GM21526 (cell line): ENCODE results near the gene STARD10.

Experiments used
- ATAC-seq: cut with Tn5 transposase; IDR thresholded peaks from one replicate; pipeline ENCODE4 v1.9.1; 2021; ENCODE audit warnings: moderate library complexity; ENCODE audit not compliant: unreplicated experiment, low FRiP score

Gene STARD10

DNA sequence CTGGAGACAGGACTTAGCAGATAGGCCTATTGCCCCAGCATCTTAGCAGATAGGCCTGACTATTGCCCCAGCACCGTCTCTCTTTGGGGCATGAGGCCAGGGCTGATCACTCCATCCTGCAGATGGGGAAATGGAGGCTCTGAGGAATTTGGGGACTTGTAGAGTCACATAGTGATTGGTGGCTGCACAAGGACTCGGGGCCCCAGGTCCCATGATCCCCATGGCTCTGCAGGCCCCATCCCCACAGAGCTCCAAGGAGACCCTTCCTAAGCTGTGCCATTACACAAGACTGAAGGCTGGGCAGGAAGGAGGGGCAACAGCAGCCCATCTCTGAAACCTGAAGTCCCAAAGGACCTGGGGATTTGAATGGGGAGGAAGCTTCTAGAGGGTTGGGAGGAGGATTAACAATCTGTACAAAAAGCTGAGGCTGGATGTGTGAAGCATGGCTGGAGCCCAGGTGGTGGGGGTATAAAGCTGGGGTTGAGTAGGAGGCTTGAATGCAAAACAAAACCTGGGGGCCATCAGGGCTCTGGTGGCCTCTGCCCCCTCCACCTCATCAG, 43.2 kb downstream of the STARD10 start:
- no peak for ATAC-seq

GRCh38 chr11:72750086-72750485, 43.8 kb downstream of the STARD10 start:
- no peak for ATAC-seq

- ATAC-seq, result no peak
Observed at GRCh38 chr11:72747289-72747855, 46.5 kb downstream of the STARD10 start.

GRCh38 chr11:72746821-72747220, 47.0 kb downstream of the STARD10 start:
- ATAC-seq, result no peak

DNA sequence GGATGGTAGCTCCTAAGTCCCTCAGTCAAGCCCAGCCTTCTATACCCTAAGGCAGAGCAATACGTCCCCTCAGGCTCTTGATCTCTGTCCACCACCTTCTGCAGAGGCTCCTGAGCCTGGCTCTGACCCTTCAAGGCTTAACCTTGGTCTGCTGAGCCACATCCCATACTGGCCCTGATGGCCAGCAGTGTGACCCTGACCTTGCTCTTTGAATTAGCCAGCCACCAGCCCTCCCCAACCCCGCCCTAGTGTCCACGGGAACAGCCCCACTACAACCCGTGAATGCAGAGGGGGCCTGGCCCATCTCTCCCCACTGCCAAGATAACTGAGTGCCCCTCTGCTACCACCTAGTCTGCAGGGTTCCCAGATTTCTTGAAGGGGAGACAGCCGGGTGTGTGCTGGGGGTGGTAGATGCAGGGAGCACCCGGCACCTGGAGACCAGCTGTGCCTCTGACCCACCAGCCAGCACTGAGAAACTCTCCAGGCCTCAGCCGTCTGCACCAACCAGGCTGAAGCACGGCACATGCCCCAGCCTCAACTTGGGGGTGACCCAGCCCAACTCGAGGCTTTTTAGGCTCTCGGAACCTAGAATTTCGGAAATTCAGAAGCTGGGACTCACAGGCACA, 47.8 kb downstream of the STARD10 start:
- no peak for ATAC-seq

DNA sequence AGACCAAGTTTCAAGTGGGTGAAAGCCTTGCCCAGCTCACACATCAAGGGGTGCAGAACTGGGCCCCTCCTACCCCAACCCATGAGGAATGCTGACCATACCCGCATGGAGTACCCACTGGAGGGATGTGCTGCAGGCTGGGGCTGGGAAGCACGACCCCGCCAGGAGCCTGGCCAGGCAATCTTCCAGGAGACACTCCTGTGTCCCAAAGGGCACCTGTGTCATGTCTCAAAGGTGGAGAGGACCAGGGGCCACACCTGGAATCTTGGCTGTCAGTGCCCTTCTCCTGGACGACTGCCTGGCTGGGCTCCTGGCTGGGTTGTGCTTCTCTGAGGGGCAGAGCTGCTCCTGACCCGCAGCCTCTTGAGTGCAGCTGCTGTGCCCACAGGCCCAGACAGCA, 48.3 kb downstream of the STARD10 start:
- no peak for ATAC-seq

DNA sequence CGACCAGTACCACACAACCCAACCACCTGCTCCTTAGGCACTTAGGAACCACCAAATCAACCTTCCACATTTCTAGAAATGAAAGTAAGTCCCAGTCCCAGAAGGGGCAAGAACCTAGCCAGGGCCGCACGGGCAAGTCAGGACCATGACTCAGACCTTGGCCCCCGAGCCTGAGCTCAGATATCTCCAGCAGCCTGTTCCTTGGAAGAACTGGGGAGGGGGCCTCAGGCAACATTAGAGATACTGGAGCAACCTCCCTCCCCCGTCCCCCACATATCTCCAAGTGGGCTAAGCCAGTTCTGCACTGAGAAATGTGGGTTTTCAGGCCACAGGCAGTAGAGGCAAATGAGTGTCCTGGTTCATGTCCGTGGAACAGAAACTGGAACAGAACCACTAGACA, 49.4 kb downstream of the STARD10 start:
- ATAC-seq, result no peak

DNA sequence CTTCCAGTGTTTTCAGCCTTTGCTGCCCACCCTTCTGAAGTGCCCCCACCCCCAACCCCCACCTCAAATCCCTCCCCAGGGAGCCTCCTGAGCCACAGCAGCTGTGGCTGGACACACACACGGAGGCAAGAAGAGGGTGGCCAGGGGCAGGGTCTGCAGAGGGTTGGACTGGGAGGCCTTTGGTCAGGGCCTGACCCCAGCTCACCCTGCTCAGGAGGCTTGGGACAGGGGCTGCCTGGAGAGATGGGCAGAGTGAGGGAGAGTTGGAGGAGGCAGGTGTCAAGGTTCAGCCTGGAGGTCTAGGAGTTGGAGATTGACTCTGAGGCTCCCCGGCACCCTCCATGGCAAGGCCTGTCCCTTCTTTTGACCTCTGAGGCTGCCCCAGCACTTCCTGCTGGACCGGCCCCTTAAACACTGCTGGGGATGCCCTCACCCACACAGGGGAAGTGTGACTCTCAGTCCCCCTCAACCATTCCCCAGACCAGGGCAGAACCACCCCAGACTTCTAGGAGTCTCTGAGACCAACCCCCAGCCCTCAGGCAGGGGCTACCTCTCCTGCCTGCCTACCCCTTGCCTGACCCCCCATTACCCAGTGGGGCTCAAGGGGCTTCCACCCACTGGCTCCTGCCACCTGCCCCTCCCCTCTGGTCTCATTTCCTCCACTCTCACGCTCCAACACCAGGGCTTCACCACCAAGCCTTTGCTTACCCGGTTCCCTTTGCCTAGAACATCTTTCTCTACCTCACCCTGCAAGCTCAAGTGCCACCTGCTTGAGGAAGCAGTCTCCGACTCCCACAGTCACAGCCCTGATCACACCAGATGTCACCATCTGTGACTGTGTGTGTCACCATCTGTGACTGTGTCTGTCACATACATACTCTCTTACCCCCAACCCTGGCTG, 50.3 kb downstream of the STARD10 start:
- peak; percentile 54 for ATAC-seq

DNA sequence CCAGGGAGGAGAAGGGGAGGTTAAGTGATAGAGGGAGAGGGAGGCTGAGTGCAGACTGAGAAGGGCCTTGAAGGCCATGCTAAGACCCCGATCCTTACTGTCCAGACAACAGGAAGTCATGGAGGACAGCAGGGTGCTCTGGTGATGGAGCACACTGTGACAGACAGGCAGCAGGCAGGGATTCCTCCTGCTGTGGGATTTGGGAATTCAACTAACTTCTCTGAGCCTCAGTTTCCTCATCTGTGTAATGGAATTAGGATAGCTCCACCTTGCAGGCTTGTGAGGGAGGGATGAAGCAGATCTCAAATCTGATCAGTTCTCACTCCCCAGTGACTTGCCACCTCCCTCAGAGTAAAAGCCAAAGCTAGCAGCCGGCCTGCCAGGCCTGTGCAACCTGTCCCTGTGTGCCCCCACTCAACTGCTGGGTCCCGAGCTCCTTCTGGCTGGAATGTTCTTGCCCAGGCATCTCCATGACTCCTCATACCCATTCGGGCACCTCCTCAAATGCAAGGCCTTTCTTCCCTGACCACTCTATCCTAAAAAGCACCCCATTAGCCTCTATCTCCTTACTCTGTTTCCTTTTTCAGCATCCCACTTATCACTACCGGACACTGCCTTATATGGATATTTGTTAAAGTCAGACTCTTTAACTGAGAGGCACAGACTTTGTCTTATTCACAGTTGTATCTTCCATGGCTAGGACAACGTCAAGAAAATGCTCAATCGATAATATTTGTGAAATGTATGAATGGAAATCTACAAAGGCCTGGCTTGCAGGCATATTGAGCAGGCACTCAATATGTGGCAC, 51.1 kb downstream of the STARD10 start:
- no peak for ATAC-seq

DNA sequence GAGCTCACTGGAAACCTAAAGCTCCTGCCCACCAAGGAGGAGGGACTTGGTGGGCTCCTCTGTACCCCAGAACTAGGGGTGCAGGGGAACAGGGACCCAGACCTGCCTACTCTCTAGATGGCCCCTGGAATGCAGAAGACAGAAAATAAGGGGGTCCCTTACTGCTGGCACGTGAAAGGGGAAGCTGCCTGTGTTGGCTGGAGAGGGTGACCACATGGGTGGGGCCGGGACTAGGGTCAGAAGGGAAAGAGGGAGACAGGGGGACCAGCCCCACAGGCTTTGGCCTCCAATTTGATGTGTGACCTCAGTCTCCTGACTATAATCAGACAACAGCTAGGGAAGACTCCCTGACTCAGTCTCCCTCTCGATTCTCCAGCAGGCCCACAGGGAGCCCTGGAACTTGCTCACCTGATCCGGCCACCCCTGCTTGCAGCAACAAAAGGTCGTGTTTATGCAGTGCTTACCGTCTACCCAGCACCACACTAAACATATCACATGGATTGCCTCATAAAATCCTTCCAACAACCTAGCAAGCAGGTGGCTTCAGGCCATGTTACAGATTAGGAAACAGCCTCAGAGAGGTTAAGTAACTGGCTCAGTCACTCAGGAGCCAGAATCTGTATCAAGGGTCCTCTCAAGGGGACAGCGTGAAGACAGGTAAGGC, 51.9 kb downstream of the STARD10 start:
- no peak for ATAC-seq

DNA sequence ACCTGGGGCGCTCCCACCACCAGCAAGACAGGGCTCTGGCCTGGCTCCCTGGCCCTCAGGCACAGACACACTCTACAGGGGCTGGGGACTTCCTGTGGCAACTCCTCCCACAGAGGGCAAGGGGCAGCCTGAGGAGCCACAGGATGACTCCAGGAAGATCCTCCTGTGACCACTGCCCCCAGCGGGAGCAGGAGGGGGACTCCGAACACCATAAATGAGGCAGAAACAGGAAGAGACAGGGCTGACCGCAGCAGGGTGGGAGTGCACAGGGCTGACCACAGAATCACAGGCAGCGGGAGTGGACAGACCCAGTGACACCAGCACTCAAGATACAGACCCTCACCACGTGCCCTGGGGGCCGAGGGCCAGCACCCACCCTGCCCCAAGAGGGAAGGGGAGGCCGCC, 52.4 kb downstream of the STARD10 start:
- ATAC-seq, result no peak

DNA sequence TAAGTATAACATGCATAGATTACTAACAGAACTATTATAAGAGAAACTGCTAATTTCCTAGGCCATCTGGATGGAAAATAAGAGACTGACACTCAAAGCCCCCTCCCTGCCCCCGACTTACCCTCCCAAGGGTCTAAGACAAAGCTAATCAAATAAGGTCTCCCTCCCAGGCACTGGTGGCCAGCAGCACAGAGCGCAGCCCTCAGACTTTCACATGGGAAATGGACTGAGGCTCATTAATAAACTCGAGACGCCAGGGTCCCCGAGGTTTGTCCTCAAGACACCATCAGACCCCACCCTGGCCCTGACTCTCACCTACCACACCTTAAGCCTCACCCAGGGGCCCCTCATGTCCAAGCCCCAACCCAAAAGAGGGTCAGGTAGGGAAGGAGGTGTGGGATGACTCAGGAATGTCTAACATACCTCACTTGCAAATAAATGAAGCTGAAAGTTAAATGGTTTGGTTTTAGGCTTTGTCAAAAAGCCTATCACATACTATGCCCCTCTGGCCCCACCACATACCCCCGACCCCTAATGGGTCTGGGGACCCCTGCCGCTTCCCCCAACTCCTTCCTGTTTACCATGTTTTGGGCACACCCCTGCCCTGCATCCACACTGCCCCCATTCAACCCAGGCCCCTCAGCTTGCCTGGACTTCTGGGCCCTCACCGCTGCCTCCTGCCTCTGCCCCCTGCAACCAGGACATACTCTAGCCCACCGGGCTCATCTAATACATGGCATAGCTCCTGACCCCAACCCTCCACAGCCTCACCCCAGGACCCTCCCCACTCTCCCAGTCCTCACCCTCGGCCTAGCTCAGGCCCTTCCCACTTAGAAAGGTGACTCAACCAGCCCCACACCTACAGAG, 53.1 kb downstream of the STARD10 start:
- ATAC-seq, result no peak

GRCh38 chr11:72740060-72740424, 53.8 kb downstream of the STARD10 start:
- ATAC-seq, result no peak

- no peak for ATAC-seq
Observed at GRCh38 chr11:72739240-72740059, 54.4 kb downstream of the STARD10 start.

DNA sequence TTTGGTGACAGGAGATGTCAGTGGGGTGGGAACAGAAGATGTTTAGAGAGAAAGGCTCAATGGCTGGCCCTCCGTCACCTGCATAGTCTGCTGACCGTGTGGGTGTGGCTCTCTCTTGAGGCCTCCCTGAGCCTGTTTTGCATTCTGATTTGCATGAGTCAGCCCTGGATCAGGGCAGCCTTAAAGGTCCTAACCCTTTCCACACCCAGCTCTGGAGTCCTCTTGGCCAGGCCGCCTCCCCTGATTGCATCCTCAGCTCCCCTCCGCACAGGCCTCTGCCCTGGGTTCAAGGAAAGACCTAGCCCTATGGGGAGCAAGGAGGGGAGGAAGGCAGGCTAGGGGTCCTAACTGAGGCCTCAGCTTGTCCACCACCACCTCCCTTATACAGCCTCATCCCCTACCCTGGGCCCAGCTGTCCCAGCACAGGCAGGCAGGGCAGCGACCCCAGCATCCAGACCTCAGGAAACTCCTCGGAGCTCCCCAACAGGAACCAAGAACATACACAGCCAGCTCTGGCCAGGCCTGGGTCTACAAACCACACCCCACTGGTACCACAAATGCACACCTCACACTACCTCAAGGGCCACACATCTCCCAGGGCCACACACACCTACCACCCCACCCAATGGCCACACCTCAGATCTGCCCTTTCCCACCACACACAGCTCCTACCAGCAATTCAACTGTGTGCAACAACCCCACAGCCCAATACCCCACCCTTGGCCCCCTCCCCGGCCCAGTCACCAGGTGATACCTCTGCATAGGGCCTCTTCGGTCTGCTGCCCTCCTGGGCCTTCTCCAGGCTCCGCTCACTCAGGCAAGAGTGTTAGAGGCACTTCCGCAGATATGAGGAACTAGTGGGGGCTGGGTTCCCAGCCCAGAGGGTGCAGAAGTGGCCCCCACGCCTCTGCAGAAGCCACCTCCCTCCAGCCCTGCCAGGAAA, 55.4 kb downstream of the STARD10 start:
- no peak for ATAC-seq

DNA sequence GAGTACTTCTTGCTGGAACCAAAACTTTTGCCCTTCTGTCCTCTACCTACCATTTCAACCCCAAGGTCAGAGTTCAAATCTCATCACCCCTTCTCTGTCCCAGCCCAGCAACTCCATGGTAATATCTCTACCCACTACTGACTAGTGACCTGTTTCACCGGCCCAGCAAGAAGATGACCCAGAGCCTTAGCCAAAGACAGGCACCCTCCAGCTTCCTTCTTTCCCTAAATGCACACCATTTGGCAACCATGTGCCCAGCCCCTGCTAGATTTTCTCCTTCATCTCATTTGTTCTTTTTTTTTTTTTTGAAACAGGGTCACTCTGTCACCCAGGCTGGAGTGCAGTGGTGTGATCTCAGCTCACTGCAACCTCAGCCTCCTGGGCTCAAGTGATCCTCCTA, 56.5 kb downstream of the STARD10 start:
- no peak for ATAC-seq

DNA sequence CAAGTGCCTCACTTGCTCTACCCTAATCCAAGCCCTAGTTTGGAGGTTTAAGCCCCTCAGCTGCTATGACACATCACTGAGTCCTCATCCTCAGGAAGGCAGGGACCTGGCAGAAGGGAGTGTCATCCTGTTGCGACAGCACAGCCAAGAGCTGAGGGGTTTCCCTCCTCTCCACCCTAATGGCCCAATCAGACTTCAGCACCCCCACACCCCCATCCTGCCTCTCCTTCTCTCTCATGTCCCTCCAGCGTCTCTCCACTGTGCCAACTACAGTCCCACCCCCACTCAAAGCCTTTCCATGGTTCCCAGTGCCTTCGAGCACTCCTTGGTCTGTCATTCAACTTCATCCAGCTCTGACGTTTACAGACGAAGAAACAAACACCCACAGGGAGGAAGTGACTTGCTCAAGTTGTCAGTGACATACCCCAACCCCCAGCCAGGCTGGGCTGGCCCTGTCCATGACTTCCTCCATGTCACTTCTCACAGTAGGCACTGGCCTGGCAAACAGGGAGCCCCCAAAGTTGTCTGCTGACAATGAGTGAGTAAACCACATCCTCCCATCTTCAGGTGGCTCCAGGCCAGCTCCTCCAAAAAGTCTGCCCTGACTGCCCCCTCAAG, 57.3 kb downstream of the STARD10 start:
- no peak for ATAC-seq
